ENCODE results near the gene RNF213. TPM values are rescaled to one million over a fixed set of nuclear protein-coding genes. Genes with fewer than 3 reads are reported as not detected.
"Not testable (repeated sequence)": the region's sequence is repeated elsewhere in the genome, so short reads cannot be mapped to it uniquely, and the experiment has no call there.

Gene RNF213
- total RNA-seq, 4 donors from 2014 or later = 90.5 to 186 (median 142) TPM

DNA sequence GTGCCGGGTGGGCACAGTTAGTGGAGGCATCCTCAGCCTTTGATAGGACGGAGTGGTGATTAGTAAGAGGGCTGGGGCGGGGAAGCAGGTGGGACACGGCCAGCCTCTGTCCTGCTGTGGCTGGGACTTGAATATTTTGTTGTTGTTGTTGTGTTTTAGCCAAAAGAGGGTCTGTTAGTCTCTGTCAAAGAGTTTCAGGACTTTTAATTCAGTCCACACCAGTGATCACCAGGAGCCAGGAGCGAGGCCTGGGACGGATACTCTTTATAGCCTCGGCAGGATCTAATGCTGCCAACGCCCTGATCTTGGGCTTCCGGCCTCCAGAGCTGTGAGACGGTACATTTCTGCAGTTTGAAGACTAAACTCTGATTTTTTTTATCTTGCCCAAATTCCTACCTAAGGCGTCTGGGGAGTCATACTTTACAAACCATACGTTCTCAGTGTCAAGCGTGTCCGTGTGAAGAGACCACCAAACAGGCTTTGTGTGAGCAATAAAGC lies 2.9 kb upstream of the RNF213 start:
- peak overlapping the region in 1 of 2 donors; percentile 32 for H3K27ac ChIP-seq

DNA sequence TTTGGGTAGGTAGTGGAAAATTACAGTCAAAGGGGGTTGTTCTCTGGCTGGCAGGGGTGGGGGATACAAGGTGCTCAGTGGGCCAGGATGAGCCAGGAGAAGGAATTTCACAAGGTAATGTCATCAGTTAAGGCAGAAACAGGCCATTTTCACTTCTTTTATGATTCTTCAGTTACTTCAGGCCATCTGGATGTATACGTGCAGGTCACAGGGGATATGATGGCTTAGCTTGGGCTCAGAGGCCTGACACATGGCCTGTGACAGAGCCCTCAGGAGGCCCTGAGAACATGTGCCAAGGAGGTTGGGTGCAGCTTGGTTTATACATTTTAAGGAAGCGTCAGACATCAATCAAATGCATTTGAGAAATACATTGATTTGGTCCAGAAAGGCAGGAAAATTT lies 2.4 kb upstream of the RNF213 start:
- H3K27ac ChIP-seq; H3K36me3 ChIP-seq; H3K9me3 ChIP-seq; intact Hi-C loops (cut with DNase I; ENCODE audit: low total_unique reads); H3K4me3 ChIP-seq; H3K27me3 ChIP-seq; H3K4me1 ChIP-seq; DNase-seq: not testable (repeated sequence)

More for the DNA sequence above, 2.9 kb upstream of the RNF213 start:
- no peaks in the 10 kb centered on the region for H3K9me3 ChIP-seq
- no peaks in the 10 kb centered on the region for H3K27me3 ChIP-seq
- DNase-seq = no peak
- H3K4me3 ChIP-seq = no peak overlapping the region
- intact Hi-C loops (cut with DNase I; ENCODE audit: low total_unique reads) = no loop called here
- H3K36me3 ChIP-seq = no peaks in the 10 kb centered on the region
- peaks cover 0 to 1% of the 10 kb centered on the region in 2 donors for H3K4me1 ChIP-seq
- no peak for TF ChIP-seq POLR2A (IDR thresholded peaks at IDR 0.05)
- TF ChIP-seq, protein P1, sequence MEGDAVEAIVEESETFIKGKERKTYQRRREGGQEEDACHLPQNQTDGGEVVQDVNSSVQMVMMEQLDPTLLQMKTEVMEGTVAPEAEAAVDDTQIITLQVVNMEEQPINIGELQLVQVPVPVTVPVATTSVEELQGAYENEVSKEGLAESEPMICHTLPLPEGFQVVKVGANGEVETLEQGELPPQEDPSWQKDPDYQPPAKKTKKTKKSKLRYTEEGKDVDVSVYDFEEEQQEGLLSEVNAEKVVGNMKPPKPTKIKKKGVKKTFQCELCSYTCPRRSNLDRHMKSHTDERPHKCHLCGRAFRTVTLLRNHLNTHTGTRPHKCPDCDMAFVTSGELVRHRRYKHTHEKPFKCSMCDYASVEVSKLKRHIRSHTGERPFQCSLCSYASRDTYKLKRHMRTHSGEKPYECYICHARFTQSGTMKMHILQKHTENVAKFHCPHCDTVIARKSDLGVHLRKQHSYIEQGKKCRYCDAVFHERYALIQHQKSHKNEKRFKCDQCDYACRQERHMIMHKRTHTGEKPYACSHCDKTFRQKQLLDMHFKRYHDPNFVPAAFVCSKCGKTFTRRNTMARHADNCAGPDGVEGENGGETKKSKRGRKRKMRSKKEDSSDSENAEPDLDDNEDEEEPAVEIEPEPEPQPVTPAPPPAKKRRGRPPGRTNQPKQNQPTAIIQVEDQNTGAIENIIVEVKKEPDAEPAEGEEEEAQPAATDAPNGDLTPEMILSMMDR (IDR thresholded peaks at IDR 0.05) = no peak

DNA sequence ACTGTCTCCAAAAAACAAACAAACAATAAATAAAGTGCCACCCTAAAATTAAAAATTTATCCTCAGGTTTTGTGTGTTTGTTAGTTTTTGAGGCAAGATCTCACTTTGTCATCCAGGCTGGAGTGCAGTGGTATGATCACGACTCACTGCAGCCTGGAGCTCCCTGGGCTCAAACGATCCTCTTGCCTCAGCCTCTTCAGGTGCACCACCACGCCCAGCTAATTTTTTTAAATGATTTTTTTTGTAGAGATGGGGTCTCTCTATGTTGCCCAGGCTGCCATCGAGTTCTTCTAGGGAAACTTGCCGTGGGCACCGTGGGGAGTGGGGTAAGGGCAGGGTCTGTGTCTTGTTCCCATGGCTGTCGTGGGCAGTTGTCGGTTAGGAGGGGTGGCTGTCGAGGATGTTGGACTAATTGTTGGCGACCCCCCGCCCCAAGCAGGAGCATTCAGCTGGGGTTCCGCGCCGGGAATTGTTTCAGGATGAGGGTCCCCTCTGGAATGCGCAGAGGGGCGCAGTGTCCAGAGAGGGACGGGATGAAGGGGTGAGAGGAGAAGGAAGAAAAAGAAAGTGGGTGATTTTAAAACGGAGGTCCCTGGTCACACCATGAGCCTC lies 1.1 kb upstream of the RNF213 start:
- intact Hi-C loops (cut with DNase I; ENCODE audit: low total_unique reads) = no loop called here
- Histone ChIP-seq H3K4me1 (peaks cover 0 to 10% of the 10 kb centered on the region in 2 donors), H3K27me3 (no peaks in the 10 kb centered on the region), H3K36me3 (no peaks in the 10 kb centered on the region), H3K4me3 (peak overlapping the region; percentile 29 to 71), H3K27ac (peak overlapping the region; percentile 84 to 93), H3K9me3 (no peaks in the 10 kb centered on the region)
- no peak for TF ChIP-seq POLR2A (IDR thresholded peaks at IDR 0.05)
- TF ChIP-seq, protein P1 (IDR thresholded peaks at IDR 0.05) = no peak
- DNase-seq = no peak

DNA sequence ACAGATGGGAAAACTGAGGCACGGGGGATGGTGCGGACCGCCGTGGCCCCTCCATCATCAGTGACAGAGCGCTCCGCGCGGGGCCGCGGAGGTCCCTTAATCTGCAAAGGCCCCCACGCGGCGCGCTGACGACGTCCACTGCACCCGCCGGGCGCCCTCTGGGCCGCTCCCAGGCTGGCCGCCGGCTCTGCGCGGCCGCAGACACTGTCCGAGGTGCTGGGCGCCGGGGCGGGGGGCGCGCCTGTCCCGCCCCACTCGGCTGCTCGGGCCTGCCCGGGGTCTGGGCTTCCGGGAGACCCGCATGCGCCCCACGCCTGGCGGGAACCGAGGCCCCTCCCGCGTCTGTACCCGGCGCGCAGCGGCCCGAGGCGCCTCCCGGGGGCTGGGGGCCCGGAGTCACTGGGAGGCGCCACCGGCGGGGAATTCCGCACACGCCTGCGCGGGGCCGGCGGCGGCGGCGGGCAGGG lies 550 bp upstream of the RNF213 start:
- peak in 1 of 2 donors; percentile 59 for TF ChIP-seq POLR2A (IDR thresholded peaks at IDR 0.05)
- TF ChIP-seq, protein P1 (IDR thresholded peaks at IDR 0.05) = peak in 2 of 4 experiments; percentile 18
- Histone ChIP-seq H3K9me3 (no peaks in the 10 kb centered on the region), H3K27ac (peak overlapping the region; percentile 84 to 93), H3K36me3 (no peaks in the 10 kb centered on the region), H3K4me1 (peaks cover 0 to 10% of the 10 kb centered on the region in 2 donors), H3K4me3 (peak overlapping the region; percentile 29 to 71), H3K27me3 (no peaks in the 10 kb centered on the region)
- peak; percentile 55 to 76 for DNase-seq
- intact Hi-C loops (cut with DNase I; ENCODE audit: low total_unique reads) = no loop called here

DNA sequence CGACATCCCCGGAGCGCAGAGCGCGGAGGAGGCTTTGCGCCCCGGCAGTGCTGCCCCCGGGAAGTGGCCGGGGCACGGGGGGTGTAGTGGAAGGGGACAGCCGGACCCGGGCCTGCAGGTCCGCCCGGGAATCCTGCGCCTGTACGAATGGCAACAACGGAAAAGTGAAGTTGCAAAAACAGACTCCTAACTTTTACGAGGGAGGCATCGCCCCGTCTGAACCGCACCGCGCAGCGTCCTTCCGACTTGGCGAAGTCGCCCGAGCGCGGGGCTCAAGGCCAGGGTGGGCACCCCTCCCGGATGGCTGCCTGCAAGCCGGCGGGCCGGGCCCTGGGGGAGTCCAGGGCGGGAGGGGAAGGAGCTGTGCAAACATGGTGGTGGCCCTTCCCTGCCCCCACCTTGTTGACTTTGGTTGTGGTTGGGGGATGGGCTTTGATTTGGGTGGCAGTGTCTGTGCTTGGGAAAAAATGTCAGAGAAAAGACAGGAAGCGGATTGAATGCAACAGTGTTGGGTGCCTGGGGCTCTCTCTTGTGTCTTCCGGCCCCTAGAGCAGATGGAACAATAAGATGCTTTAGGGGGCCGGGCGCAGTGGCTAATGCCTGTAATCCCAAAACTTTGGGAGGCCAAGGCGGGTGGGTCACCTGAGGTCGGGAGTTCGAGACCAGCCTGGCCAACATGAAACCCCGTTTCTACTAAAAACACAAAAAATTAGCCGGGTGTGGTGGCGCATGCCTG lies 675 bp downstream of the RNF213 start:
- Histone ChIP-seq H3K4me3 (peak overlapping the region; percentile 78 to 94), H3K36me3 (no peaks in the 10 kb centered on the region), H3K27ac (peak overlapping the region; percentile 95 to 98), H3K4me1 (peaks cover 0 to 10% of the 10 kb centered on the region in 2 donors), H3K9me3 (no peaks in the 10 kb centered on the region), H3K27me3 (no peaks in the 10 kb centered on the region)
- peak; percentile 53 to 59 for DNase-seq
- no peak for TF ChIP-seq POLR2A (IDR thresholded peaks at IDR 0.05)
- intact Hi-C loops (cut with DNase I; ENCODE audit: low total_unique reads) = no loop called here

DNA sequence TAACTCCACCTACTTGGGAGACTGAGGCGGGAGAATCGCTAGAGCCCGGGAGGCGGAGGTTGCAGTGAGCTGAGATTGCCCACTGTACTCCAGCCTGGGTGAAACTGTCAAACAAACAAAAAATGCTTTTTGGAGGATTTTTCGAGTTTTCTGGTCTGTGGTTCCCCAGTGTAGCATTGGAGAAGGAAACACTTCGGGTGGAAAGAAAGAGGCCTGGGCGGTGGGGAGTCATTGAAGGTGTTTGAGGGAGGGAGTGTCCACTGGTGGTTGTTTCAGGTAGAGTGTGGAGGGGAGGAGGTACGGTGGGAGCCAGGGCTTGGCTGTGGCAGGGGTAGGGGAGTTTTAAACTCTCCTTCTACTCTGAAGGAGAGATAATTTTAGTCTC lies 1.2 kb downstream of the RNF213 start:
- Histone ChIP-seq H3K27me3 (no peaks in the 10 kb centered on the region), H3K27ac (peak overlapping the region; percentile 95 to 98), H3K4me3 (peak overlapping the region; percentile 78 to 94), H3K4me1 (peaks cover 0 to 10% of the 10 kb centered on the region in 2 donors), H3K9me3 (no peaks in the 10 kb centered on the region), H3K36me3 (no peaks in the 10 kb centered on the region)
- no peak for DNase-seq
- intact Hi-C loops (cut with DNase I; ENCODE audit: low total_unique reads) = no loop called here
- no peak for TF ChIP-seq POLR2A (IDR thresholded peaks at IDR 0.05)
- TF ChIP-seq, protein P1 (IDR thresholded peaks at IDR 0.05) = no peak
